BLaER1 treated with 17β-estradiol and CSF1 and Interleukin-3, amounts not matched to agents 10 nM and 100 nM (cell line): ENCODE data around the gene RTKN.

Experiments used
- H3K27ac ChIP-seq, 11 experiments: shearing (Covaris generic); formaldehyde crosslinking; 2 replicates each; pipeline ENCODE4 v1.8.1; 2022
- H3K27me3 ChIP-seq, 11 experiments: shearing (Covaris generic); formaldehyde crosslinking; 2 replicates each; pipeline ENCODE4 v1.8.1; 2022
- H3K36me3 ChIP-seq, 11 experiments: shearing (Covaris generic); formaldehyde crosslinking; 2 replicates each; pipeline ENCODE4 v1.8.1; 2022
- H3K4me1 ChIP-seq, 10 experiments: shearing (Covaris generic); formaldehyde crosslinking; 2 replicates each; pipeline ENCODE4 v1.8.1; 2022
- H3K4me2 ChIP-seq, 11 experiments: shearing (Covaris generic); formaldehyde crosslinking; 2 replicates each; pipeline ENCODE4 v1.8.1; 2022
- H3K4me3 ChIP-seq, 10 experiments: shearing (Covaris generic); formaldehyde crosslinking; 2 replicates each; pipeline ENCODE4 v1.8.1; 2022
- H3K9ac ChIP-seq, 11 experiments: shearing (Covaris generic); formaldehyde crosslinking; 2 replicates each; pipeline ENCODE4 v1.8.1; 2022
- H3K9me3 ChIP-seq, 11 experiments: shearing (Covaris generic); formaldehyde crosslinking; replicated peaks in 1 of 11; 2 replicates each; pipeline ENCODE4 v1.8.1; 2022
- H4K20me1 ChIP-seq, 11 experiments: shearing (Covaris generic); formaldehyde crosslinking; 2 replicates each; pipeline ENCODE4 v1.8.1; 2022
- Cebpa-rat ChIP-seq, 11 experiments: shearing (Covaris generic); IDR thresholded peaks; 2 replicates each; pipeline ENCODE4 v1.8.1; 2022

RTKN gene

GRCh38 chr2:74384051-74384450, 57.7 kb downstream of the RTKN start:
- no peak overlapping the region for H3K27ac ChIP-seq
- no peaks in the 10 kb centered on the region for H3K9me3 ChIP-seq
- H3K36me3 ChIP-seq: peaks cover 26 to 70% (median 48%) of the 10 kb centered on the region in 11 experiments
- no peak for TF ChIP-seq Cebpa-rat (IDR thresholded peaks at IDR 0.05)
- H3K4me3 ChIP-seq: no peak overlapping the region
- no peaks in the 10 kb centered on the region for H3K27me3 ChIP-seq
- H4K20me1 ChIP-seq: peaks cover 63 to 96% (median 87%) of the 10 kb centered on the region in 11 experiments; a peak in 20 of 22 replicates
- no peak overlapping the region for H3K9ac ChIP-seq
- H3K4me1 ChIP-seq: peaks cover 50 to 62% (median 55%) of the 10 kb centered on the region in 10 experiments
- H3K4me2 ChIP-seq: no peak overlapping the region

GRCh38 chr2:74383254-74383653, 58.5 kb downstream of the RTKN start:
- H3K9ac ChIP-seq: no peak overlapping the region
- H3K4me2 ChIP-seq: no peak overlapping the region
- H3K4me3 ChIP-seq: no peak overlapping the region
- H3K27me3 ChIP-seq: no peaks in the 10 kb centered on the region
- peaks cover 31 to 76% (median 54%) of the 10 kb centered on the region in 11 experiments for H3K36me3 ChIP-seq
- H3K27ac ChIP-seq: no peak overlapping the region
- TF ChIP-seq Cebpa-rat (IDR thresholded peaks at IDR 0.05): no peak
- peaks cover 58 to 96% (median 87%) of the 10 kb centered on the region in 11 experiments; a peak in 20 of 22 replicates for H4K20me1 ChIP-seq
- H3K9me3 ChIP-seq: no peaks in the 10 kb centered on the region
- peaks cover 43 to 59% (median 50%) of the 10 kb centered on the region in 10 experiments for H3K4me1 ChIP-seq

GRCh38 chr2:74381751-74382150, 60.0 kb downstream of the RTKN start:
- Histone ChIP-seq H3K9me3 (no peaks in the 10 kb centered on the region), H4K20me1 (peaks cover 46 to 94% (median 85%) of the 10 kb centered on the region in 11 experiments; a peak in 20 of 22 replicates), H3K9ac (no peak overlapping the region), H3K4me3 (no peak overlapping the region), H3K27ac (no peak overlapping the region), H3K4me1 (peaks cover 29 to 44% (median 36%) of the 10 kb centered on the region in 10 experiments), H3K36me3 (peaks cover 46 to 82% (median 65%) of the 10 kb centered on the region in 11 experiments), H3K27me3 (no peaks in the 10 kb centered on the region), H3K4me2 (no peak overlapping the region)
- TF ChIP-seq Cebpa-rat (IDR thresholded peaks at IDR 0.05): no peak

GRCh38 chr2:74379851-74380789, 61.6 kb downstream of the RTKN start, which contains the start of gene DCTN1:
Gene DCTN1, minus strand, starts transcription at chr2:74380311. Its CDS starts 274 bp downstream, at chr2:74380037.
- Histone ChIP-seq H4K20me1 (peaks cover 36 to 94% (median 82%) of the 10 kb centered on the region in 11 experiments; a peak in 19 of 22 replicates), H3K36me3 (peaks cover 56 to 87% (median 70%) of the 10 kb centered on the region in 11 experiments), H3K27me3 (no peaks in the 10 kb centered on the region), H3K4me2 (peak within 1 kb of the TSS; percentile 3 to 67 (median 48); a peak in 19 of 22 replicates), H3K4me3 (0 out of 20 replicates have a peak within 1 kb of the TSS, but pooled peaks of 1 of the 10 experiments have one; percentile 11), H3K9me3 (no peaks in the 10 kb centered on the region), H3K9ac (peak within 1 kb of the TSS in 9 of 11 experiments; percentile 3 to 65 (median 51); a peak in 15 of 22 replicates), H3K27ac (peak within 1 kb of the TSS in 3 of 11 experiments; percentile 7 to 35 (median 34); a peak in 2 of 22 replicates), H3K4me1 (peaks cover 23 to 41% (median 34%) of the 10 kb centered on the region in 10 experiments)
- TF ChIP-seq Cebpa-rat (IDR thresholded peaks at IDR 0.05): no peak

GRCh38 chr2:74378007-74378406, 63.7 kb downstream of the RTKN start:
- no peak for TF ChIP-seq Cebpa-rat (IDR thresholded peaks at IDR 0.05)

GRCh38 chr2:74375838-74376237, 65.9 kb downstream of the RTKN start:
- Histone ChIP-seq H3K9me3 (no peaks in the 10 kb centered on the region), H3K27me3 (no peaks in the 10 kb centered on the region), H3K27ac (no peak overlapping the region), H3K4me1 (peaks cover 38 to 57% (median 52%) of the 10 kb centered on the region in 10 experiments), H3K4me3 (no peak overlapping the region), H3K9ac (no peak overlapping the region), H3K4me2 (peak overlapping the region in 10 of 11 experiments; percentile 0 to 57 (median 26); a peak in 10 of 22 replicates), H4K20me1 (peaks cover 23 to 98% (median 85%) of the 10 kb centered on the region in 11 experiments; a peak in 20 of 22 replicates), H3K36me3 (peaks cover 45 to 79% (median 64%) of the 10 kb centered on the region in 11 experiments)
- TF ChIP-seq Cebpa-rat (IDR thresholded peaks at IDR 0.05): no peak

More at GRCh38 chr2:74378007-74378406, 63.7 kb downstream of the RTKN start:
- no peak overlapping the region for H3K9ac ChIP-seq
- H3K4me3 ChIP-seq: no peak overlapping the region
- H3K36me3 ChIP-seq: peaks cover 41 to 77% (median 55%) of the 10 kb centered on the region in 11 experiments
- H4K20me1 ChIP-seq: peaks cover 33 to 94% (median 82%) of the 10 kb centered on the region in 11 experiments; a peak in 20 of 22 replicates
- H3K4me1 ChIP-seq: peaks cover 37 to 59% (median 48%) of the 10 kb centered on the region in 10 experiments
- H3K9me3 ChIP-seq: no peaks in the 10 kb centered on the region
- H3K27ac ChIP-seq: no peak overlapping the region
- no peak overlapping the region for H3K4me2 ChIP-seq
- no peaks in the 10 kb centered on the region for H3K27me3 ChIP-seq
